HL-60 (cell line): ENCODE data around the gene POLE2.

Experiments
- CTCF ChIP-seq: IDR thresholded peaks from one replicate; pipeline ENCODE4 v1.5.1; 2011; ENCODE audit warnings: low read length, control low read depth, inconsistent platforms; ENCODE audit not compliant: insufficient read depth
- SPI1 ChIP-seq: IDR thresholded peaks from 2 replicates; pipeline ENCODE4 v1.6.1; 2012; ENCODE audit warnings: low read depth, mild to moderate bottlenecking, borderline replicate concordance

GRCh38 chr14:49686425-49686824 lies 1.6 kb downstream of the POLE2 start:
- TF ChIP-seq SPI1 (no peak), CTCF (no peak)
